H9 (cell line): ENCODE results near the gene IGSF3. TPM values are rescaled to one million over a fixed set of nuclear protein-coding genes. Genes with fewer than 3 reads are reported as not detected.
"Not testable (repeated sequence)": the region's sequence is repeated elsewhere in the genome, so short reads cannot be mapped to it uniquely, and the experiment has no call there.

Experiments used
- DNase-seq: peaks from one replicate; pipeline ENCODE4 v3.0.0-alpha.2; 2017
- H2AFZ ChIP-seq: one replicate; pipeline ENCODE4 v1.6.1; 2013; ENCODE audit warnings: mild to moderate bottlenecking, low read length, control low read depth, moderate library complexity
- H2AK5ac ChIP-seq: 2 replicates; pipeline ENCODE4 v1.6.1; 2013; ENCODE audit warnings: low read length, control low read depth, mixed read lengths; ENCODE audit not compliant: insufficient read length
- H2BK120ac ChIP-seq: one replicate; pipeline ENCODE4 v1.6.1; 2013; ENCODE audit warnings: low read depth, mild to moderate bottlenecking, low read length, control low read depth, inconsistent platforms; ENCODE audit not compliant: poor library complexity, severe bottlenecking
- H2BK12ac ChIP-seq: 2 replicates; pipeline ENCODE4 v1.6.1; 2013; ENCODE audit warnings: low read length, control low read depth, mixed read lengths, low read depth; ENCODE audit not compliant: insufficient read length
- H2BK15ac ChIP-seq: 2 replicates; pipeline ENCODE4 v1.6.1; 2013; ENCODE audit warnings: low read depth, low read length, control low read depth
- H2BK20ac ChIP-seq: one replicate; pipeline ENCODE4 v1.6.1; 2013; ENCODE audit warnings: low read depth, mild to moderate bottlenecking, low read length, control low read depth, inconsistent platforms; ENCODE audit not compliant: poor library complexity, severe bottlenecking
- H2BK5ac ChIP-seq: 2 replicates; pipeline ENCODE4 v1.6.1; 2013; ENCODE audit warnings: low read length, control low read depth, mixed read lengths; ENCODE audit not compliant: insufficient read length
- H3K14ac ChIP-seq: 2 replicates; pipeline ENCODE4 v1.6.1; 2013; ENCODE audit warnings: low read length, control low read depth; ENCODE audit not compliant: insufficient read depth
- H3K18ac ChIP-seq: 2 replicates; pipeline ENCODE4 v1.6.1; 2013; ENCODE audit warnings: low read depth, mild to moderate bottlenecking, mixed read lengths, low read length, control low read depth; ENCODE audit not compliant: insufficient read length
- H3K23ac ChIP-seq: 2 replicates; pipeline ENCODE4 v1.6.1; 2013; ENCODE audit warnings: low read length, control low read depth, mixed read lengths, low read depth; ENCODE audit not compliant: insufficient read length
- H3K23me2 ChIP-seq: 2 replicates; pipeline ENCODE4 v1.6.1; 2013; ENCODE audit warnings: low read depth, mild to moderate bottlenecking, mixed read lengths, low read length, control low read depth; ENCODE audit not compliant: insufficient read length, poor library complexity, severe bottlenecking
- H3K27ac ChIP-seq: 2 replicates; pipeline ENCODE4 v1.5.1; 2013; ENCODE audit warnings: low read length, control low read depth, mixed read lengths, low read depth; ENCODE audit not compliant: insufficient read length
- H3K27me3 ChIP-seq: 2 replicates; pipeline ENCODE4 v1.6.1; 2013; ENCODE audit warnings: low read length, control low read depth, inconsistent platforms; ENCODE audit not compliant: insufficient read depth
- H3K4ac ChIP-seq: 2 replicates; pipeline ENCODE4 v1.6.1; 2013; ENCODE audit warnings: low read depth, mild to moderate bottlenecking, control low read depth, inconsistent platforms, low read length, moderate library complexity
- H3K4me1 ChIP-seq: 2 replicates; pipeline ENCODE4 v1.6.1; 2013; ENCODE audit warnings: low read length, control low read depth, inconsistent platforms; ENCODE audit not compliant: insufficient read depth
- H3K4me2 ChIP-seq: 2 replicates; pipeline ENCODE4 v1.6.1; 2013; ENCODE audit warnings: low read length, control low read depth, mixed read lengths; ENCODE audit not compliant: insufficient read length, insufficient read depth
- H3K56ac ChIP-seq: 2 replicates; pipeline ENCODE4 v1.6.1; 2013; ENCODE audit warnings: low read depth, mild to moderate bottlenecking, mixed read lengths, low read length, control low read depth; ENCODE audit not compliant: insufficient read length
- H3K79me1 ChIP-seq: 2 replicates; pipeline ENCODE4 v1.6.1; 2013; ENCODE audit warnings: low read depth, mild to moderate bottlenecking, moderate library complexity, low read length, control low read depth, inconsistent platforms; ENCODE audit not compliant: insufficient read depth, poor library complexity, severe bottlenecking
- H3K79me2 ChIP-seq: 2 replicates; pipeline ENCODE4 v1.6.1; 2013; ENCODE audit warnings: low read length, control low read depth, inconsistent platforms; ENCODE audit not compliant: insufficient read depth
- H3K9ac ChIP-seq: 2 replicates; pipeline ENCODE4 v1.6.1; 2013; ENCODE audit warnings: low read length, control low read depth, mixed read lengths; ENCODE audit not compliant: insufficient read length; ENCODE audit errors: extremely low read depth
- H3K9me3 ChIP-seq: one replicate; pipeline ENCODE4 v1.6.1; 2013; ENCODE audit warnings: low read depth, low read length, inconsistent platforms; ENCODE audit not compliant: control insufficient read depth
- H3T11ph ChIP-seq: one replicate; pipeline ENCODE4 v1.6.1; 2013; ENCODE audit warnings: mild to moderate bottlenecking, low read length, control low read depth, inconsistent platforms
- H4K20me1 ChIP-seq: one replicate; pipeline ENCODE4 v1.6.1; 2013; ENCODE audit not compliant: control insufficient read depth, insufficient read length, insufficient read depth
- H4K5ac ChIP-seq: 2 replicates; pipeline ENCODE4 v1.6.1; 2013; ENCODE audit warnings: low read depth, mild to moderate bottlenecking, mixed read lengths, low read length, control low read depth; ENCODE audit not compliant: insufficient read length
- H4K8ac ChIP-seq: replicated peaks from 2 replicates; pipeline ENCODE4 v1.6.1; 2013; ENCODE audit warnings: low read length, control low read depth, mixed read lengths, low read depth; ENCODE audit not compliant: insufficient read length
- H4K91ac ChIP-seq: 2 replicates; pipeline ENCODE4 v1.6.1; 2013; ENCODE audit warnings: low read depth, mild to moderate bottlenecking, moderate library complexity, mixed read lengths, low read length, control low read depth; ENCODE audit not compliant: insufficient read length
- H3K27ac Mint-ChIP-seq, 3 experiments: 2 replicates in 2 of 3; 3 replicates in 1 of 3; pipeline ENCODE4 v1.8.0; 2020 to 2021; ENCODE audit warnings: mixed read lengths in 3 of 3, mild to moderate bottlenecking in 1 of 3, moderate library complexity in 1 of 3
- H3K27me3 Mint-ChIP-seq: 2 replicates; pipeline ENCODE4 v1.8.0; 2021; ENCODE audit warnings: low read depth, mild to moderate bottlenecking, moderate library complexity, mixed read lengths
- H3K36me3 Mint-ChIP-seq, 3 experiments: 2 replicates in 2 of 3; 3 replicates in 1 of 3; pipeline ENCODE4 v1.8.0; 2020 to 2021; ENCODE audit warnings: low read depth in 3 of 3, mixed read lengths in 3 of 3; ENCODE audit not compliant: insufficient read depth in 1 of 3
- H3K4me1 Mint-ChIP-seq, 2 experiments: 2 replicates each; pipeline ENCODE4 v1.8.0; 2020; ENCODE audit warnings: mixed read lengths in 2 of 2
- H3K4me3 Mint-ChIP-seq, 2 experiments: 2 replicates in 1 of 2; 3 replicates in 1 of 2; pipeline ENCODE4 v1.8.0; 2020 to 2021; ENCODE audit warnings: mild to moderate bottlenecking in 2 of 2, mixed read lengths in 2 of 2, moderate library complexity in 1 of 2
- H3K9me3 Mint-ChIP-seq, 2 experiments: 2 replicates in 1 of 2; 3 replicates in 1 of 2; pipeline ENCODE4 v1.8.0; 2020; ENCODE audit warnings: mild to moderate bottlenecking in 2 of 2, mixed read lengths in 2 of 2, moderate library complexity in 1 of 2
- WGBS: extraction: QIAGEN DNeasy Blood & Tissue Kit; methylation state at CpG from one replicate; pipeline ENCODE4 v1.1.7; 2013; ENCODE audit warnings: missing lambda C conversion rate, low lambda C conversion rate, mixed read lengths; ENCODE audit not compliant: insufficient read length; ENCODE audit errors: extremely low coverage; 5-methylcytosine and 5-hydroxymethylcytosine counted together
- total RNA-seq: library from RNA; stranded (reverse); gene quantifications from 2 replicates; pipeline ENCODE4 v1.2.1, GENCODE V29; 2021
- TF ChIP-seq, protein P1 (sequence below): fragments of 200-600 bp; sonication (generic); conservative IDR thresholded peaks from 3 replicates; pipeline ENCODE4 v1.8.0; 2021; ENCODE audit warnings: antibody characterized with exemption, mild to moderate bottlenecking

The IGSF3 gene
- total RNA-seq, 1 experiment from 2014 or later, result 19.1 TPM

- H3K4me3 Mint-ChIP-seq, H2BK120ac ChIP-seq, H3K14ac ChIP-seq, H3K9ac ChIP-seq, H4K91ac ChIP-seq, H3K23ac ChIP-seq, H3K79me2 ChIP-seq, DNase-seq, H4K20me1 ChIP-seq, H3K79me1 ChIP-seq, H3K4me1 ChIP-seq, H3K23me2 ChIP-seq, H4K8ac ChIP-seq, H2AK5ac ChIP-seq, H3K27me3 Mint-ChIP-seq, H3K27me3 ChIP-seq, H4K5ac ChIP-seq, H3K18ac ChIP-seq, H3K9me3 ChIP-seq, H3K27ac ChIP-seq, H2BK5ac ChIP-seq, H2BK12ac ChIP-seq, H2AFZ ChIP-seq, H3K4me2 ChIP-seq, H2BK20ac ChIP-seq, H3T11ph ChIP-seq, H2BK15ac ChIP-seq, H3K56ac ChIP-seq, H3K4ac ChIP-seq: not testable (repeated sequence)
- H3K4me1 Mint-ChIP-seq, result peaks cover 26 to 34% of the 10 kb centered on the region in 2 experiments
- TF ChIP-seq, protein P1, sequence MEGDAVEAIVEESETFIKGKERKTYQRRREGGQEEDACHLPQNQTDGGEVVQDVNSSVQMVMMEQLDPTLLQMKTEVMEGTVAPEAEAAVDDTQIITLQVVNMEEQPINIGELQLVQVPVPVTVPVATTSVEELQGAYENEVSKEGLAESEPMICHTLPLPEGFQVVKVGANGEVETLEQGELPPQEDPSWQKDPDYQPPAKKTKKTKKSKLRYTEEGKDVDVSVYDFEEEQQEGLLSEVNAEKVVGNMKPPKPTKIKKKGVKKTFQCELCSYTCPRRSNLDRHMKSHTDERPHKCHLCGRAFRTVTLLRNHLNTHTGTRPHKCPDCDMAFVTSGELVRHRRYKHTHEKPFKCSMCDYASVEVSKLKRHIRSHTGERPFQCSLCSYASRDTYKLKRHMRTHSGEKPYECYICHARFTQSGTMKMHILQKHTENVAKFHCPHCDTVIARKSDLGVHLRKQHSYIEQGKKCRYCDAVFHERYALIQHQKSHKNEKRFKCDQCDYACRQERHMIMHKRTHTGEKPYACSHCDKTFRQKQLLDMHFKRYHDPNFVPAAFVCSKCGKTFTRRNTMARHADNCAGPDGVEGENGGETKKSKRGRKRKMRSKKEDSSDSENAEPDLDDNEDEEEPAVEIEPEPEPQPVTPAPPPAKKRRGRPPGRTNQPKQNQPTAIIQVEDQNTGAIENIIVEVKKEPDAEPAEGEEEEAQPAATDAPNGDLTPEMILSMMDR, result 0 out of 3 replicates have a peak, but pooled peaks have one; percentile 9
- no CpG with 5 or more reads among the region's 3 CpGs for WGBS
- peaks cover 6 to 12% (median 9%) of the 10 kb centered on the region in 3 experiments for H3K36me3 Mint-ChIP-seq
- peak overlapping the region in 2 of 3 experiments; percentile 65 to 91; a peak in 3 of 7 replicates for H3K27ac Mint-ChIP-seq
- peaks cover 10 to 11% of the 10 kb centered on the region in 2 experiments for H3K9me3 Mint-ChIP-seq
Observed at GRCh38 chr1:116620392-116620791, 47.1 kb downstream of the IGSF3 start.

- H3K4me1 ChIP-seq, H2BK12ac ChIP-seq, H3K18ac ChIP-seq, H4K20me1 ChIP-seq, H3K27me3 ChIP-seq, H3T11ph ChIP-seq, H4K8ac ChIP-seq, H3K4me3 Mint-ChIP-seq, H3K9me3 ChIP-seq, H2BK15ac ChIP-seq, H4K91ac ChIP-seq, H3K27me3 Mint-ChIP-seq, H3K4ac ChIP-seq, H3K27ac ChIP-seq, H3K56ac ChIP-seq, H2BK5ac ChIP-seq, H3K9ac ChIP-seq, H3K4me2 ChIP-seq, H2BK20ac ChIP-seq, H3K79me1 ChIP-seq, H2AK5ac ChIP-seq, H3K23ac ChIP-seq, H3K23me2 ChIP-seq, H3K79me2 ChIP-seq, H2BK120ac ChIP-seq, DNase-seq, H4K5ac ChIP-seq, H2AFZ ChIP-seq, H3K14ac ChIP-seq: not testable (repeated sequence)
- no CpG with 5 or more reads among the region's 4 CpGs for WGBS
- Mint-ChIP-seq H3K36me3 (peaks cover 6 to 14% (median 9%) of the 10 kb centered on the region in 3 experiments), H3K27ac (peak overlapping the region in 1 of 3 experiments; percentile 14; a peak in 1 of 7 replicates), H3K4me1 (peaks cover 33 to 34% of the 10 kb centered on the region in 2 experiments), H3K9me3 (peaks cover 10 to 11% of the 10 kb centered on the region in 2 experiments)
Observed at GRCh38 chr1:116619106-116619505, 48.4 kb downstream of the IGSF3 start.
